ENCODE data around the gene UGGT1. TPM values are rescaled to one million over a fixed set of nuclear protein-coding genes. Genes with fewer than 3 reads are reported as not detected.

The UGGT1 gene
- total and polyA plus RNA-seq, 9 of the 15 experiments (the other 6 are each of a cell fraction or from before 2014, with no cell fraction given), result 5.1 to 56.4 (median 37.9) TPM

GRCh38 chr2:128076461-128077106 is 14.4 kb upstream of the UGGT1 start:
- DNase-seq (ENCODE audit: extremely low read depth in 1 of 4, low spot score in 3 of 4) (peak in 2 of 4 experiments; percentile 46 to 49), FAIRE-seq (no peak), ATAC-seq (peak; percentile 87)
- ChIA-PET CTCF (ENCODE audit: low intra/inter-chr PET ratio) (no interaction called here), POLR2A (no interaction called here)
- no peaks in the 10 kb centered on the region for H3K9me3 ChIP-seq (replicated peaks; ENCODE audit: control insufficient read depth, insufficient read depth, low read depth, low read length)
- H3K27ac ChIP-seq (ENCODE audit: extremely low read depth, low read depth, low read length), result no peak overlapping the region
- intact Hi-C loops (cut with micrococcal nuclease), result no loop called here
- no peaks in the 10 kb centered on the region for H3K36me3 ChIP-seq (ENCODE audit: control insufficient read depth, insufficient read depth, low read length)
- no peaks in the 10 kb centered on the region for H3K9me1 ChIP-seq (ENCODE audit: control insufficient read depth, insufficient read depth, low read length)
- no peak overlapping the region for H3K4me2 ChIP-seq (ENCODE audit: insufficient read depth, low read length)
- H4K20me1 ChIP-seq (replicated peaks; ENCODE audit: control insufficient read depth, insufficient read depth, low read length), result no peaks in the 10 kb centered on the region
- 50% methylated on average over 6 of the region's 7 CpGs for WGBS (ENCODE audit: insufficient coverage, low coverage, missing lambda C conversion rate)
- H3K27me3 ChIP-seq (ENCODE audit: control insufficient read depth in 2 of 2, insufficient read depth in 2 of 2, low read length in 2 of 2), result no peaks in the 10 kb centered on the region
- no peak overlapping the region for H3K4me3 ChIP-seq
- TF ChIP-seq MNT (conservative IDR thresholded peaks at IDR 0.05), result no peak
- peak; percentile 70 for TF ChIP-seq ZNF121 (CRISPR knock-in tag; conservative IDR thresholded peaks at IDR 0.05)
- no peak for TF ChIP-seq ZNF124 (CRISPR knock-in tag; IDR thresholded peaks at IDR 0.05)
- no peak for TF ChIP-seq EP400 (IDR thresholded peaks at IDR 0.05)
- H3K9ac ChIP-seq (ENCODE audit: insufficient read depth in 1 of 2, low read depth in 2 of 2, low read length in 2 of 2), result no peak overlapping the region
- H2AFZ ChIP-seq (ENCODE audit: low read depth, low read length), result no peak overlapping the region
- BruUV-seq (replicated peaks), result no TSS peak
- no peaks in the 10 kb centered on the region for H3K79me2 ChIP-seq (ENCODE audit: control insufficient read depth, insufficient read depth, low read length)
- in situ Hi-C loops (cut with MboI), result no loop called here
- H3K4me1 ChIP-seq (replicated peaks in 1 of 2; ENCODE audit: control insufficient read depth in 2 of 2, insufficient read depth in 2 of 2, low read length in 2 of 2), result no peaks in the 10 kb centered on the region
